Activated T-cell treated with anti-CD3 and anti-CD28 coated beads, Interleukin-2, amount 50 U/mL, for 4 hours (primary cell): ENCODE results near the gene UCN2. TPM values are rescaled to one million over a fixed set of nuclear protein-coding genes. Genes with fewer than 3 reads are reported as not detected.
"Not testable (repeated sequence)": the region's sequence is repeated elsewhere in the genome, so short reads cannot be mapped to it uniquely, and the experiment has no call there.

Experiments used
- ATAC-seq, 2 donors: fragments of 200-7000 bp; cut with Tn5 transposase; one replicate each; pipeline ENCODE4 v1.10.0; 2021
- DNase-seq: peaks from one replicate; pipeline ENCODE4 v3.0.0-alpha.2; 2020
- H3K27me3 Mint-ChIP-seq: one replicate; pipeline ENCODE4 v1.8.0; 2021; ENCODE audit warnings: low read depth, mixed read lengths
- H3K36me3 Mint-ChIP-seq: one replicate; pipeline ENCODE4 v1.8.0; 2022; ENCODE audit warnings: mixed read lengths; ENCODE audit not compliant: insufficient read depth
- H3K4me1 Mint-ChIP-seq: one replicate; pipeline ENCODE4 v1.8.0; 2021; ENCODE audit warnings: low read depth, mixed read lengths
- H3K4me3 Mint-ChIP-seq: one replicate; pipeline ENCODE4 v1.8.0; 2021; ENCODE audit warnings: mild to moderate bottlenecking, moderate library complexity, mixed read lengths
- H3K9me3 Mint-ChIP-seq: one replicate; pipeline ENCODE4 v1.8.0; 2021; ENCODE audit warnings: mixed read lengths
- total RNA-seq, 3 donors: library from RNA; stranded (reverse); gene quantifications; one replicate each; pipeline ENCODE4 v1.2.1, GENCODE V29; 2021

Gene UCN2
- total RNA-seq, 3 donors from 2014 or later, result 0.13 TPM; not detected in 2

GRCh38 chr3:48561045-48561736 is 2.4 kb downstream of the UCN2 start:
- DNase-seq (no peak), ATAC-seq (no peak)
- Mint-ChIP-seq H3K27me3 (no peaks in the 10 kb centered on the region), H3K4me3 (no peak overlapping the region), H3K4me1 (peaks cover 11% of the 10 kb centered on the region), H3K9me3 (no peaks in the 10 kb centered on the region), H3K36me3 (no peaks in the 10 kb centered on the region)

DNA sequence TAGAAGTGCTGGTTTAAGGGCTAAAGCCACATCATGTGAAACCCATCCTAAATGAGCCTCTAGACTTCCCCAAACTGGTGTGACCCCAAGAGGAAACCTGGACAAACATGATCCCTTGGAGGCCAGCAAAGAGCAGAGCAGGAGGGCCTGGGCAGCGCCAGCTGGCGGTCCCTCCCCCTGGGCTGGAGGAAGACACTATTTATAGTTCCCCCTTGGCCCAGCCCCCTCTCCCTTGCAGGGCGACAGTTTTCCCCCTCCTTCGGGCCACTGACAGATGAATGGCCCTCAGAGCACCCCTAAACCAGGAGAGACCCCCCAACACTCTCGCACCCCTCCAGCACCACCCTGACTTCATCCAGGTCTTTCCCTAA is 2.9 kb downstream of the UCN2 start:
- H3K27me3 Mint-ChIP-seq, result no peaks in the 10 kb centered on the region
- no peak for DNase-seq
- H3K4me1 Mint-ChIP-seq, result peaks cover 14% of the 10 kb centered on the region
- no peaks in the 10 kb centered on the region for H3K9me3 Mint-ChIP-seq
- no peak overlapping the region for H3K4me3 Mint-ChIP-seq
- ATAC-seq, result no peak
- H3K36me3 Mint-ChIP-seq, result no peaks in the 10 kb centered on the region

- no peaks in the 10 kb centered on the region for H3K27me3 Mint-ChIP-seq
- H3K4me1 Mint-ChIP-seq, result peaks cover 17% of the 10 kb centered on the region
- H3K9me3 Mint-ChIP-seq, result no peaks in the 10 kb centered on the region
- ATAC-seq (no peak), DNase-seq (no peak)
- H3K4me3 Mint-ChIP-seq, result no peak overlapping the region
- H3K36me3 Mint-ChIP-seq, result no peaks in the 10 kb centered on the region
Observed at GRCh38 chr3:48558493-48559134, 5.0 kb downstream of the UCN2 start.

GRCh38 chr3:48556796-48557626 is 6.6 kb downstream of the UCN2 start, which contains the start of gene PFKFB4:
PFKFB4 (minus strand) TSS chr3:48556803; CDS start chr3:48556777, 26 bp downstream.
- peak; percentile 92 to 94 for ATAC-seq
- H3K4me1 Mint-ChIP-seq, result peaks cover 17% of the 10 kb centered on the region
- no peaks in the 10 kb centered on the region for H3K27me3 Mint-ChIP-seq
- H3K36me3 Mint-ChIP-seq, result no peaks in the 10 kb centered on the region
- H3K4me3 Mint-ChIP-seq, result peak within 1 kb of the TSS; percentile 80
- no peaks in the 10 kb centered on the region for H3K9me3 Mint-ChIP-seq
- DNase-seq, result peak; percentile 98

DNA sequence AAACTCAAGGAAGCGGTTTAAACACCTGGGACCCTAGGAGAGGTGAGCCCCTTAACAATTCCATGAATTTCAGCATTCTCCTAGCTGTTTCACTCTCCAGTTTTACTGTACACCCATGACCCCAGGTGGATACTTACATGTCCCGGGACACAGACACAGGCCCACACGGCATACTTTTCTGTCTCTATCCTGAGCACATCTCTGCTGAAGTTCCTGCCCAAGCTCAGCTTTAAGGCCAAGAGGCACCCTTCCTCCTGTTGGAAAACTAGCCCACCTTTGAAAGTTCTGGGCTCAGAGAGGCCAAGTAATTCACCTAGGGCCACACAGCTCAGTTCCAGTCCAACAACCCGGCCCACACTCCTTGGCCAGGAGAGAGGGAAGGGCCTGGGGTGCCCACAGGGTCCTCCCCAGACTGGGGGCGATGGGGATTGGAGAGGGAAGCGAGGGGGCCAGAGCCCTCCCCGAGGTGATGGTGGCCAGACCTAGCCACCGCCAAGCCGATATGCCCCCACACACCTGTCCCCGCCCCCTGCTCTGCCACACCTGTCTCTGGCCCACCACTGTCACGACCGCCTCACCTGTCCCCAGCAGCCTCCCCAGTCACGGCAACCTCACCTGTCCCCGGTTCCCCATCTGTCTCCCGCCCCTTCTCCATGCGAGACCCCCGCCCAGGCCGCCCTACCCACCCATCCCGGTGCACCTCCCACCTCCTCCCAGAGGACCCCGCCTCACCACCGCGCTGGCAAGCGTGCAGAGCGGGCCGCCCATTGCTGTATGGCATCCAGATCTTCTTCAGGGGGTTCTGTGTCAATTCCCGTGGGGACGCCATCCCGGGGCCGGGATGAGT is 7.4 kb downstream of the UCN2 start:
- Mint-ChIP-seq H3K4me1 (peaks cover 17% of the 10 kb centered on the region), H3K36me3 (no peaks in the 10 kb centered on the region), H3K9me3 (no peaks in the 10 kb centered on the region), H3K4me3 (peak overlapping the region; percentile 80), H3K27me3 (no peaks in the 10 kb centered on the region)
- ATAC-seq (no peak), DNase-seq (no peak)

GRCh38 chr3:48555231-48555948 is 8.2 kb downstream of the UCN2 start:
- Mint-ChIP-seq H3K9me3 (no peaks in the 10 kb centered on the region), H3K4me1 (peaks cover 17% of the 10 kb centered on the region), H3K4me3 (peak overlapping the region; percentile 80), H3K36me3 (no peaks in the 10 kb centered on the region), H3K27me3 (no peaks in the 10 kb centered on the region)
- no peak for ATAC-seq
- DNase-seq, result no peak

- no peak for ATAC-seq
Observed at GRCh38 chr3:48553886-48554845, 9.4 kb downstream of the UCN2 start.

DNA sequence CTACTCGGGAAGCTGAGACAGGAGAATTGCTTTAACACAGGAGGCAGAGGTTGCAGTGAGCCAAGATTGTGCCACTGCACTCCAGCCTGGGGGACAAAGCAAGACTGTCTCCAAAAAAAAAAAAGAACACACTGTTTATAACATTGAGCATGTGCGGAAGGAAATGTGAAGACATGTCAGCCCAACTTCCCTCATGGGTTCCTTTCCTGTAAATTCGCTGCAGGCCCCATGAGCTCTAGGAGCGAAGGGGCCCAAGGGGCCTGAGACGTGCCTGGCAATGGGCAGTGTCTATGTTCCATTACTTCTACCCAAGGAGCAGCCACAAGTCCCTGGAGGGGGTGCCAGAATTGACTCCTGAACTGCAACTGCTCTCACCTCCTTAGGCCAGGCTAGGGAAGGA is 10.2 kb downstream of the UCN2 start:
- H3K4me3 Mint-ChIP-seq, result no peak overlapping the region
- H3K36me3 Mint-ChIP-seq, result no peaks in the 10 kb centered on the region
- DNase-seq, result no peak
- ATAC-seq, result no peak
- H3K4me1 Mint-ChIP-seq, result peaks cover 17% of the 10 kb centered on the region
- H3K9me3 Mint-ChIP-seq, result no peaks in the 10 kb centered on the region
- no peaks in the 10 kb centered on the region for H3K27me3 Mint-ChIP-seq

More at GRCh38 chr3:48553886-48554845, 9.4 kb downstream of the UCN2 start:
- Mint-ChIP-seq H3K4me1 (peaks cover 17% of the 10 kb centered on the region), H3K9me3 (no peaks in the 10 kb centered on the region), H3K4me3 (no peak overlapping the region), H3K27me3 (no peaks in the 10 kb centered on the region), H3K36me3 (no peaks in the 10 kb centered on the region)
- no peak for DNase-seq

DNA sequence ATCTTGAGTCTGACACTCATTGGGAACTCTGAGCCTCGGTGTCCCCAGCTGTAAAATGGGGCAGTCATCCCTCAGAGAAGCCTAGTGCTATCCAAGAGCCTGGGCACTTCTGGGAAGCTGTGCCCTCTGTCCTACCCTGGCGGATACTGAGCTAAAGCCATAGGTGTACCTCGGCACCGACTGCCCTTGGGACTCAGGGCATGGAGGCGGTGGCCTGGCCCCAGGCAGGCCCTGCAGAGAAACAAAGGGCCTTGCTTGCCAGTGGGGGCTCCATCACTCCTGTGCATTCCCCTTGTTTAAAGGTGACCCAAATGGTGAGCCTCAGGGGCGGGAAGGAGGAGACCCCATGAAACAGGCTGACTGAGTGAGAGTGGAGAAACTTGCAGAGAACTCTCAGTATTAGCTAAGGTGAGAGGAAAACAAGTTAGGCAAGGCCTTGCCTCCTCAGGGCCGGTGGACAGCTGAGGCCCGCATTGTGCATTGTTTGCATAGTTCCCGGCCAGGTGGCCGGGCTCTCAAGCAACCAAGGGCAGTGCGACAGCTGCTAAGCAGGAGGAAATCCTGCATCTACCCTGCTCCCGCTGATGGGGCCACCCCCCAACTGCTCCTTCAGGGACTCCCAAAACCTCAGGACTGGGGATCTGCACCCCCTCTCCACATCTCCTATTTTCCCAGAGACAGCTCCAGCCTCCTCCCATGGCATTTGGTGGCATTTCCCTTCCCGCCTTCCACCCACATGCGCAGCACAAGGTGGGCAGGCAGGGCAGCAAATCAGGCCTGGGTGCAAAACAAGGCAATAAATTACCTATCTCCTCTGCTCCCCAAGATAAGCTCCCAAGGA is 11.2 kb downstream of the UCN2 start:
- no peak for ATAC-seq
- Mint-ChIP-seq H3K4me3 (no peak overlapping the region), H3K4me1 (peaks cover 14% of the 10 kb centered on the region), H3K36me3 (no peaks in the 10 kb centered on the region), H3K9me3 (no peaks in the 10 kb centered on the region), H3K27me3 (no peaks in the 10 kb centered on the region)
- no peak for DNase-seq

GRCh38 chr3:48551651-48552050 is 11.9 kb downstream of the UCN2 start:
- not testable (repeated sequence) for ATAC-seq, H3K27me3 Mint-ChIP-seq, H3K9me3 Mint-ChIP-seq, H3K4me3 Mint-ChIP-seq, H3K36me3 Mint-ChIP-seq, DNase-seq
- peaks cover 13% of the 10 kb centered on the region for H3K4me1 Mint-ChIP-seq

DNA sequence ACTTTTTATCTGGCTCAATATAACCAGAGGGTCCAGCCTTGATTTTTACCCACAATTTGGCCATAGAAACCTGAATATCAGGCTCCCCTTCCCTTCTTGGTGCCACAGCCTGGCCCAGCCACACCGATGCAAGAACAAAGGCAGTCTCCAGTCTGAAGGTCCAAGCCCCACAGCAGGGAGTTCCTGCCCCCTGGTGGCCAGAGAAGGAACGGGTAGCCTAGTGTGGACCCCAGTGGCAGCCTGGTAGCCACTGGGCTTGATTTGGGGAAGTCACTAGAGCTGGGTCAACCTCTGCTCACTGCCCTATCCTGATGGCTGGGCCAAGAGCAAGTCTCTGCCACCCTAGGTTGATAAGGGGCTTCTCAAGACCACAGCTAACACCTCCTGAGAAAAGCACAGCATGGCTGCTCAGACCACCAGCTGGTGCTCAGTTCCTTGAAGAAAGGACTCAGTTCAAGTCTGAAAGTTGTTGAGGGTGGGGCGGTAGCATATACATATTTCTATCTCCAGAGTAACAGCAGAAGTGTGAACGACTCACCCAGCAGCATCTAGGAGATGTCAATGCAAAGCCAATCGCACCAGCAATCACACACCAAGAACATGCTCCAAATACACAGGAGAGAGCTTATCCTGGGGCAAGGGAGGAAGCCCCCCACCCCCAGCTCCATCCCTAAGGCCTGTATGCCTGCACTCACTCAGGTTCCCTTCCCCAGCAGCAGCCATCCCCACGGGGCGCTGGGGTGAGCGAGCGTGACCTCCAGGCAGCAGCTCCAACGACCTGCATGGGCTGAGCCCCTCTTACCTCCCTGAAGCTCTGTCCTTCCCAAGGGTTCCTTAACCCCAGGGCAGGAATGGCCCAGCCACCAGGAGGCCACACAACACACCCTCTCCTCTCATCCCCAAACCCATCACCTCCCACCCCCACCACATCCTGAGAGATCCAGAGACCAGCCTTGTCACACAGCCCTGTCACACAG is 14.6 kb downstream of the UCN2 start:
- Mint-ChIP-seq H3K9me3 (no peaks in the 10 kb centered on the region), H3K4me3 (no peak overlapping the region), H3K36me3 (no peaks in the 10 kb centered on the region), H3K4me1 (peaks cover 13% of the 10 kb centered on the region), H3K27me3 (no peaks in the 10 kb centered on the region)
- ATAC-seq, result peak; percentile 98 to 99
- DNase-seq, result peak; percentile 86
